Activated CD4-positive, alpha-beta T cell treated with anti-CD3 and anti-CD28 coated beads, Interleukin-2, amount 50 U/mL, for 16 hours (primary cell): ENCODE results near the gene PCED1B.
"Not testable (repeated sequence)": the region's sequence is repeated elsewhere in the genome, so short reads cannot be mapped to it uniquely, and the experiment has no call there.

ENCODE experiments used
- DNase-seq: peaks from one replicate; pipeline ENCODE4 v3.0.0-alpha.2; 2020

Gene PCED1B

DNA sequence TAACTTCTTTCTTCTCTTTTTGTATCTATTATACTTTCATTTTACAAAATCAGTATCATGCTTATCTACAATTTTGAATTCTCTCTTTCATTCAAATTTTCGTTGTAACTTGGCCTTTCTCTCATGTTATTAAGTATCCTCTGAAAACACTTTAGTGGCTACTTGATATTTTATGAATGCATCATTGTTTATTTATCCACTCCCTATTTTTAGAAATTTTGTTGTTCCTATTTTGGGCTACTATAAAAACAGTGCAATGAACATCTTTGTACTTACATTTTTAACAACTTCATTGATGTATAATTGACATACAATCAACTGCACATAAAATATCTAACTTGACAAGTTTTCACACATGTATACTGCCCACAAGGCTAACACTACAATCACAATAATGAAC lies 44.3 kb downstream of the PCED1B start:
- no peak for DNase-seq

GRCh38 chr12:47124451-47124850 lies 45.0 kb downstream of the PCED1B start:
- no peak for DNase-seq

GRCh38 chr12:47126246-47126645 lies 46.8 kb downstream of the PCED1B start:
- no peak for DNase-seq

DNA sequence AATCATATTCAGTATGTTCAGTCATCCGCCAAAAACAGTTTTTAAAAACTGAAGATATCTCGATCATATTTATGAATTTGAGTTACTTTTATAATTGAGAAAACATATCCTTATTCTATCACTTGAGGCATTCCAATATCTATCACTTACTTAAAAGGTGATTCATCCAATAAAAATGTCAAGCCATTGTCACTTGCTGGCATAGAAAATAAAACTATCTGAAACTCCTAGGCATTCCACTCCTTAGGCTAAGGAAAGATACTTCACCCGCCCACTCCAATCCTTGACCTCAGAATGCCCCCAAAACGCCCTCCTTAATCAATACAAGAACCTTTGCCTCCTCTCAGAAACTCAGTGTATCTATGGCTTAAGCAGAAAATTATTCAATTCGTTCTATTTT lies 51.6 kb downstream of the PCED1B start:
- DNase-seq: no peak

- DNase-seq: no peak
Observed at GRCh38 chr12:47134005-47134404, 54.6 kb downstream of the PCED1B start.

DNA sequence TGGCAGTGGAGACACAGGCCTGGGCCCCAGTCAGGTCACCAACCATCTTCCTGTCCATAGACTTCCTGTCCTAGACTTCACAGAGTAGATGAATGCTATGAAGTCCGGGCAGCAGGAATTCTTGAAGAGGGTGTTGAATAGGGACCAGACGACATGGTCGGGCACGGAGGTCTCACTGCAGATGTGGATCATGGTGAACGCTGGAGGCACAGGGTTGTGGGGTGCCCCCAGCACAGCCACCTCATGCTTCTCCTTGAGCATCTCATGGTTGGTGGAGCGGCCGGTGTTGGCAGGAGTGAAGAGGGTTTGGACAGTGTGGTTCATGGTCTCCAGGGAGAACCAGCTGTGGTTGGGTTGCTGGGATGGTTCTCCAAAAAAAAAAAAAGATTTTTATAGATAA lies 56.2 kb downstream of the PCED1B start:
- DNase-seq: no peak

DNA sequence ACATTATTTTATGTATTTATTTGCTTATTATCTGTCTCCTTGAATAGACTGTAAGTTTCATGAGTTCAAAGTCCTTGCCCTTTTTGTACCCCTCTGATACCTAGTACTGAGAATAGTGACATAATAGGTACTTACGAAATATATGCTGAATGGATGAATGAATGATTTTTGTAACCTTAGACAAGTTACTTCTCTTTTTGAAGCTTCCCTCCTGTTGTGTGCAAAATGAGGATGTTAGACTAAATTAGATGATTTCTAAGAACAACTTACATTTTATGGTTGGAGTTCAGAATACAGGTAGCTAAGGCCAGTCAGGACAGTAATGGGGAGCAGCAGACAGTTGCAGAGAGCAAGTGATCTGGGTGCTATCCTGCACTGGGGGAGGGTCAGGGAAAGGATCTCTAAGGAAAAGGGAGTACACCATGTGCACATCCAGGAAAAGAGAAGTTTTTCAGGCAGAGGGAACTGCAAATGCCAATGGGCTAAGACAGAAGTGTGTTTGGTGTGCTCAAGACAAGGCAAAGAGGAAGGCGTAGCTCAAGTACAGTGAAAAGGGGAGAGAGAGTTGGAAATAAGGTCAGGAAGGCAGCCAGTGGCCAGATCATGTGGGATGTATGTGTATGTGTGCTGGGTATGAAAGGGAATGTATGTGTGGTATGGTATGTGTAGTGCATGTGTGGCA lies 59.7 kb downstream of the PCED1B start:
- no peak for DNase-seq

- no peak for DNase-seq
Observed at GRCh38 chr12:47141459-47141858, 62.0 kb downstream of the PCED1B start.

GRCh38 chr12:47144769-47145168 lies 65.3 kb downstream of the PCED1B start:
- peak; percentile 14 for DNase-seq

- no peak for DNase-seq
Observed at GRCh38 chr12:47145188-47145587, 65.8 kb downstream of the PCED1B start.

GRCh38 chr12:47147739-47148138 lies 68.3 kb downstream of the PCED1B start:
- no peak for DNase-seq

DNA sequence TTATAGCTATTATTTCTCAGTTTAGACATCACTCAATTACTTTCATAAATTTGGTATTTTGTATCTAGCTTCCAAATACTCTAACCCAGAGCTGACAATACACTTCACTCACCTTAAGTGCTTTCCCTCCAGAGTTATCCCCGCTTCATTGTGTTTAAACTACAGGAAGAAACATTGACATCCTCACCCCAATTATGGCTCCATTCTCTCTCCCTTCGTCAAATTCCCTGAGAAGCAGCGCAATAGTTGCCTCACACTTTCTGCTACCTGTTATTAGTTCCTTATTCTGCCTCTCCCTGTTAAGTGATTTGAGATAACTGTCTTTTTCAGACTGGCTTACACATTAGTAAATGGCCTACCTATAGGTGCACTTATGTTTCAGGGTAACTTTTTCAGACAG lies 69.7 kb downstream of the PCED1B start:
- no peak for DNase-seq

GRCh38 chr12:47152095-47152494 lies 72.7 kb downstream of the PCED1B start:
- DNase-seq: no peak

DNA sequence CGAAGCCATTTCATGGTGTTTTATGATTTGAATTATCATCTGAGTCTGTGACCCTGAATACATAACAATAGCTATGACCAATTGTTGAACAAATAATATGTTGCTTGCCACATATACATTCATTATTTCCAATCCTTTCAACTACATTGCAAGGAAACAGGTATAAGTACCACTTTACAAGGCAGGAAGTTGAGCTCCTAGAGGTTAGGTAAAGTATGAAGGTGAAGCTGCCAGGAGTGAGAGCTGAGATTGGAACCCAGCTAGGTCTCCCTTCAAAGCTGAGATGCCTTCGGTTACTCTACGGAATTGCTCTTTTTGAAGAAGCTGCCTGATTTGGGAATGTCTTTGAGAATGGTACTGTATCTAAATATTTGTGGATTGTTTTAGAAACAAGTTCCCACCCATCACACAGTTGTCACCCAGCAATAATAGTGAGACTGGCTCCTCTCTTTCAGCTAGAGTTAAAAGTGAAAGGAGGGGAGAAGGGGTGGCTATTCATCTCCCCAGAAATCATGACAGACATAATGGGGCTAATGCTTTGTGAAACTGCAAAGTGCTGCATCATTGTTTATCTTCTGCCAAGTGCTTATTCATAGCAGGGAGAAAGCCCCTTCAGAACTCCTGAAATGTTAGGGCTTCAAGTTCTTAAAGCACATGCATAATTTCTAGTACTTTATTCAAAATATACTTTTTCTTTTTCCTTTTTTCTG lies 76.2 kb downstream of the PCED1B start:
- DNase-seq: peak; percentile 24

GRCh38 chr12:47156167-47156736 lies 76.8 kb downstream of the PCED1B start:
- DNase-seq: no peak

- no peak for DNase-seq
Observed at GRCh38 chr12:47158792-47159191, 79.4 kb downstream of the PCED1B start.

DNA sequence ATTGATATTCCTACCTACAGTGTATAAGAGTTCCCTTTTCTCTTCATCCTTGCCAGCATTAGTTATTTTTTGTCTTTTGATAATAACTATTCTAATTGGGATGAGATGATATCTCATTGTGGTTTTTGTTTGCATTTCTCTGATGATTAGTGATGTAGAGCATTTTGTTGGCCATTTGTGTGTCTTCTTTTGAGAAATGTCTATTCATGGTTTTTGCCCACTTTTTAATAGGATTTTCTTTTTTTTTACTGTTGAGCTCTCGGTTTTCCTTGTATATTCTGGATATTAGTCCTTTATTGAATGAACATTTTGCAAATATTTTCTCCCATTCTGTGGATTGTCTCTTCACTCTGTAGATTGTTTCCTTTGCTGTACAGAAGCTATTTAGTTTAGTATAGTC lies 79.9 kb downstream of the PCED1B start:
- DNase-seq: no peak

DNA sequence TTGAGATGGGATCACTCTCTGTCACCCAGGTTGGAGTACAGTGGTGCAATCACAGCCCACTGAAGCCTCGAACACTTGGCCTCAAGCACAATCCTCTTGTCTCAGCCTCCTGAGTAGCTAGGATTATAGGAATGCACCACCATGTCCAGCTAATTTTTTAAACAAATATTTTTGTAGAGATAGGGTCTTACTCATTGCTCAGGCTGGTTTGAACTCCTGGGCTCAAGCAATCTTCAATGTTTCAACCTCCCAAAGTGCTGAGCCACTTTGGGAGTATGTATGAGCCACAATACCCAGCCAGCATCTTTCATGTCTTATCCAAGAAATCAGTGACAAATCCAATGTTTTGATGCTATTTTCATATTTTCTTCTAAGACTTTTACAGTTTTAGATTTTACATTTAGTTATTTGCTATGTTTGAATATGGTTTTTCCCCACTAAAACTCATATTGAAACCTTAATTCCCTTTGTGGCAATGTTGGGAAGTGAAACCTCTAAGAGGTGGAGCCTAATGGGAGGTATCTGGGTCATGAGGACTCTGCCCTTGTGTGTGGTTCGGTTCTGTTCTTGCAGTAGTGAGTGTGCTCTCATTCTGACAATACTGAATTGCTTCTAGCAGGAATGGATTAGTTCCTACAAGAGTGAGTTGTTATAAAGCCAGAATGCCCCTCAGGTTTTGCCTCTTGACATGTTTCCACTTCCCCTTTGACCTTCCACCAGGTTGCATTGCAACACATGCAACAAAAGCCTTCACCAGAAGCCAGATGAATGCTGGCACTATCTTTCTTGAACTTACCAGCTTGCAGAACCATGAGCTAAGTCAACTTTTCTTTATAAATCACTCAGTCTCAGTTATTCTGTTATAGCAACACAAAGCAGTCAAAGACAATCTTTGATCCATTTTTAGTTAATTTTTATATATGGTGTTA lies 81.2 kb downstream of the PCED1B start:
- no peak for DNase-seq

DNA sequence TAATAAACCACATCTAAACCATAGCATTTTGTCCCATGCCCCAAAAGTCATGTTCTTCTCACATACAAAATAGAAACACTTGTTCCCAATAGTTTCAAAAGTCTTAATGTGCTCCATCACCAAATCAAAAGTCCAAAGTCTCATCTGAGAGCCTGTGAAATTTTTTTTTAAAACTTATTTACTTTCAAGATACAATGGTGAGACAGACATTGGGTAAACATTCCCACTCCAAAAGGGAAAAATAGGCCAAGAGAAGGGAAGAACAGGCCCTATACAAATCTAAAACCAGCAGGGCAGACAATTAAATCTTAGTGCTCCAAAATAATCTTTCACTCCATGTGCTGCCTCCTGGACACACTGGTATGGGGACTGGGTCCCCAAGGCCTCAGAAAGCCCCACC lies 84.7 kb downstream of the PCED1B start:
- no peak for DNase-seq

DNA sequence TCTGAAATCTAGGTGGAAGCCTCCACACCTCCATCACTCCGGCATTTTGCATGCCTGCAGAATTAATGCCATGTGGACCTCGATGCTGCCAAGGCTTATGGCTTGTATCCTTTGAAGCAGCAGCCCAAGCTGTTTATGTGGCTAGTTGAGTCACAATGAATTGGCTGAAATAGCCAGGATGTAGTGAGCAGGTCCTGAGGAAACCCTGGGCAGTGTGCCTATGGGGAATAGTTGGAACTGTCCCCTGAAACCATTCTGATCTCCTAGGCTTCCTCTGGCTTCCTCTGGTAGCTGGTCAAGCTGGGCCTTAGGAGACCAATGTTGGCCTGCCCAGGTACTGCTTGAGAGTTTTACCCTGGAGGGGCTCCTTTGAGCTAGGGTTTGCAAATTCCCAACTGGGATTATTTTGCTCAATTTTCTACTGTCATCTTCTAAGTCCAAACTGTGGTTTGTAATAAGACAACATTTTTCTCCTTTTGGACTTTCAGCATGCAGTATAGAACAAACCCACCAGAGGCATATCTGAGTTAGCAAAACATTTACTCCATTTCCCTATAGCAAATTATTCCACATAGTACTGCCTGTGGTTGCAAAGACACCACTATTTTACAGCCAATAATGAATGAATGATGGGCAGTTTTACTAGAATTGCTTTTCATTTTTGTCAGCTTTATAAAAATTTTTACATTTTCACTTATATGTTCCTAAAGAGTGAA lies 85.5 kb downstream of the PCED1B start:
- DNase-seq: no peak

DNA sequence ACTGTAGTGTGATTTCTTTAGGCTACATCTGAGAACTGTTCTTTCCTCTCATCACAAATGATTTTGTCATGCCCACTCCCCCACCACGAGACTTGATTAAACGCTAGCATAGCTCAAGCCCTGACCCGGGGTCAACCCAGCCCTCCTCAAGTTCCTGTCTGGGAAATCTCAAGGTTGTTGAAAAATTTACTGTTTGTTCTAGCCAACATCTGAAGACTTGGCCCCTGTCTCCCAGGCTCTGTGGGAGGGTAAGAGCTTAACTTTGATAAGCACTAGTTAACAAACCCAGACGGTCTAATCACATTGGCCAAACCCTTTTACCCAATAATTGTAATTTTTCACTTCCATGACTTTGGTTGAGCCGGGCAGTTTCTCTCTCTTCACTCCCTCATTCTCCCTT lies 86.5 kb downstream of the PCED1B start:
- no peak for DNase-seq

DNA sequence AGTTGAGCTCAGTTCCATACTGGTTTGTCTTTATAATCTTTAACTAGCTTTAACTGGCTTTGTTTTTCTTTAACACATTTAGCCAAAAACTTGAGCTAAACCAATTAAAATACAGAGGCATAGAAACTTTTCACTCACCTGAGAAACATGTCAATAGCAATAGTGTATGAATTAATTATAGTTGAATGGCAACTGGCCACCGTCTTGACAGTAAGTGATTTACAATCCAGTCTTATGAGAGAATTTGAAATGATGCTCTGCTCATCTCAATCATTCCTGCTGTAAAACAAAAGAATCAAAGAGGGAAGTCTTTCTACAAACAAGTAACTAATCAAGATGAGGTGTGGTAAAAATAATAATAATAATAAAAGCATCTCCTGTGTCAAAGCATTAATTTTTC lies 86.9 kb downstream of the PCED1B start:
- DNase-seq: no peak

DNA sequence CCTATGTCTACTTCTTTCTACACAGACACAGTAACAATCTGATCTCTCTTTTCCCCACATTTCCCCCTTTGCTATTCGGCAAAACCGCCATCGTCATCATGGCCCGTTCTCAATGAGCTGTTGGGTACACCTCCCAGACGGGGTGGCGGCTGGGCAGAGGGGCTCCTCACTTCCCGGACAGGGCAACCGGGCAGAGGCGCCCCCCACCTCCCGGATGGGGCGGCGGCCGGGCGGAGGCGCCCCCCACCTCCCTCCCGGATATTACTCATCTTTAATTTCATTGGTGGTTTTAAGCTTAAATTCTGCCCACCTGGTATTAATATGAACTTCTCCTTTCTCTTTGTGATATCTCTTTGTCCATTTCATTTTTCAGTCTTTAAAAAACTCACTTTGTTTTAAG lies 90.9 kb downstream of the PCED1B start:
- not testable (repeated sequence) for DNase-seq
